HCT116 (cell line): ENCODE measurements around the gene GDPD3. TPM values are rescaled to one million over a fixed set of nuclear protein-coding genes. Genes with fewer than 3 reads are reported as not detected.

Source experiments
- ATAC-seq: fragments of 200-7000 bp; cut with Tn5 transposase; 2 replicates; pipeline ENCODE4 v1.9.1; 2020; ENCODE audit warnings: mild to moderate bottlenecking, moderate library complexity
- BruUV-seq: library from RNA; stranded (reverse); fragments of 400-500 nt; replicated peaks from 2 replicates; lab custom pipeline; 2021; lab: Mats Ljungman, UMichigan
- CTCF ChIA-PET: fragments of 300-600 bp; sonication (Branson Sonifier 250); formaldehyde crosslinking; loops from one replicate; lab custom pipeline; 2021; ENCODE audit warnings: antibody characterized with exemption; lab: Charles Lee
- POLR2A ChIA-PET: fragments of 300-600, 350-600 bp; sonication (Branson Sonifier 250); formaldehyde crosslinking; loops from one replicate; lab custom pipeline; 2021; ENCODE audit warnings: antibody characterized with exemption; lab: Charles Lee
- RAD21 ChIA-PET, 2 experiments: fragments of 300-600 bp; sonication (Branson Sonifier 250); formaldehyde crosslinking; loops; one replicate each; lab custom pipeline; 2023; ENCODE audit warnings: low total read pairs in 2 of 2; ENCODE audit not compliant: uncharacterized antibody in 2 of 2, unreplicated experiment in 2 of 2, low non-redundant PET in 1 of 2; lab: Charles Lee
- DNase-seq: peaks from one replicate; pipeline ENCODE4 v3.0.0-alpha.2; 2010; ENCODE audit warnings: low read depth, low spot score
- H2AFZ ChIP-seq: fragments of 200-600 bp; shearing (Covaris generic), sonication (generic); 2 replicates; pipeline ENCODE4 v1.6.1; 2017; ENCODE audit warnings: low read depth, mixed run types, mixed read lengths, antibody characterized with exemption, low read length; ENCODE audit not compliant: poor library complexity, severe bottlenecking
- H3K27ac ChIP-seq: 2 replicates; pipeline ENCODE4 v1.5.1; 2012; ENCODE audit warnings: low read depth, low read length
- H3K27me3 ChIP-seq: fragments of 200-600 bp; sonication (generic); 2 replicates; pipeline ENCODE4 v1.6.1; 2016; ENCODE audit warnings: mixed run types, low read length, mixed read lengths; ENCODE audit not compliant: insufficient read depth
- H3K36me3 ChIP-seq, 2 experiments: fragments of 200-500 bp in 1 of 2; fragments of 200-600 bp in 1 of 2; sonication (Bioruptor generic) in 1 of 2; sonication (generic) in 1 of 2; 2 replicates each; pipeline versions ENCODE4 v1.5.1 to v1.6.1; 2014 to 2016; ENCODE audit warnings: low read length in 2 of 2, inconsistent platforms in 1 of 2, mixed read lengths in 1 of 2, mixed run types in 1 of 2; ENCODE audit not compliant: insufficient read depth in 2 of 2, control insufficient read depth in 1 of 2
- H3K4me1 ChIP-seq, 2 experiments: fragments of 200-600 bp in 1 of 2; sonication (generic) in 1 of 2; 2 replicates each; pipeline versions ENCODE4 v1.5.1 to v1.6.1; 2012 to 2017; ENCODE audit warnings: low read length in 2 of 2, inconsistent platforms in 1 of 2, mild to moderate bottlenecking in 1 of 2, mixed read lengths in 1 of 2, mixed run types in 1 of 2, moderate library complexity in 1 of 2; ENCODE audit not compliant: insufficient read depth in 2 of 2, control insufficient read depth in 1 of 2
- H3K4me2 ChIP-seq: fragments of 200-600 bp; sonication (generic); 2 replicates; pipeline ENCODE4 v1.6.1; 2017; ENCODE audit warnings: mixed run types, low read length, mixed read lengths
- H3K4me3 ChIP-seq, 2 experiments: fragments of 200-600 bp in 1 of 2; sonication (generic) in 1 of 2; replicated peaks in 1 of 2; 2 replicates each; pipeline ENCODE4 v1.5.1; 2011 to 2016; ENCODE audit warnings: low read length in 2 of 2, control low read depth in 1 of 2, low read depth in 1 of 2, mild to moderate bottlenecking in 1 of 2, mixed read lengths in 1 of 2, mixed run types in 1 of 2
- H3K79me2 ChIP-seq: fragments of 200-600 bp; sonication (generic); 2 replicates; pipeline ENCODE4 v1.6.1; 2017; ENCODE audit warnings: mild to moderate bottlenecking, mixed run types, low read length, moderate library complexity, mixed read lengths; ENCODE audit not compliant: insufficient read depth
- H3K9ac ChIP-seq: fragments of 200-600 bp; sonication (generic); 2 replicates; pipeline ENCODE4 v1.6.1; 2016; ENCODE audit warnings: low read length, mixed read lengths
- H3K9me2 ChIP-seq: fragments of 200-600 bp; sonication (generic), shearing (Covaris generic); 2 replicates; pipeline ENCODE4 v1.6.1; 2017; ENCODE audit warnings: mixed run types, mild to moderate bottlenecking, moderate library complexity; ENCODE audit not compliant: insufficient read depth
- H3K9me3 ChIP-seq, 2 experiments: fragments of 200-500 bp in 1 of 2; fragments of 200-600 bp in 1 of 2; sonication (Bioruptor generic) in 1 of 2; sonication (generic) in 1 of 2; 2 replicates each; pipeline ENCODE4 v1.6.1; 2014 to 2017; ENCODE audit warnings: low read length in 2 of 2, mixed read lengths in 2 of 2, inconsistent platforms in 1 of 2, low read depth in 1 of 2, mild to moderate bottlenecking in 1 of 2, mixed run types in 1 of 2, moderate library complexity in 1 of 2; ENCODE audit not compliant: control insufficient read depth in 1 of 2, insufficient read depth in 1 of 2
- H4K20me1 ChIP-seq: fragments of 200-600 bp; sonication (generic), shearing (Covaris generic); 2 replicates; pipeline ENCODE4 v1.6.1; 2017; ENCODE audit warnings: mixed run types, mild to moderate bottlenecking, moderate library complexity; ENCODE audit not compliant: insufficient read depth
- EZH2 ChIP-seq: fragments of 200-600 bp; sonication (generic); IDR thresholded peaks from 2 replicates; pipeline ENCODE4 v1.6.1; 2017; ENCODE audit warnings: antibody characterized with exemption, mixed run types
- FOSL1 ChIP-seq: IDR thresholded peaks from 2 replicates; pipeline ENCODE4 v1.6.1; 2012; ENCODE audit warnings: low read depth
- JUND ChIP-seq: IDR thresholded peaks from 2 replicates; pipeline ENCODE4 v1.6.1; 2012
- SRF ChIP-seq: IDR thresholded peaks from 2 replicates; pipeline ENCODE4 v1.6.1; 2012; ENCODE audit warnings: low read depth
- ZNF274 ChIP-seq: fragments of 200-500 bp; sonication (Bioruptor generic); IDR thresholded peaks from 2 replicates; pipeline ENCODE4 v1.6.1; 2014; ENCODE audit warnings: mild to moderate bottlenecking, low read depth, low read length, inconsistent platforms
- intact Hi-C: fragments of 100-400 bp; cut with micrococcal nuclease; formaldehyde crosslinking; loops from 2 replicates; pipeline ENCODE4 v1.10.0; 2022
- total RNA-seq: library from RNA; stranded (reverse); gene quantifications from one replicate; pipeline ENCODE4 v1.2.1, GENCODE V29; 2021; ENCODE audit not compliant: unreplicated experiment
- TF ChIP-seq, protein P1 (sequence below): IDR thresholded peaks from 2 replicates; pipeline ENCODE4 v1.6.1; 2012
- TF ChIP-seq, protein P2 (sequence below): IDR thresholded peaks from 2 replicates; pipeline ENCODE4 v1.6.1; 2012; ENCODE audit warnings: low read depth

Gene GDPD3
- total RNA-seq, 1 experiment from 2014 or later = 7.0 TPM

DNA sequence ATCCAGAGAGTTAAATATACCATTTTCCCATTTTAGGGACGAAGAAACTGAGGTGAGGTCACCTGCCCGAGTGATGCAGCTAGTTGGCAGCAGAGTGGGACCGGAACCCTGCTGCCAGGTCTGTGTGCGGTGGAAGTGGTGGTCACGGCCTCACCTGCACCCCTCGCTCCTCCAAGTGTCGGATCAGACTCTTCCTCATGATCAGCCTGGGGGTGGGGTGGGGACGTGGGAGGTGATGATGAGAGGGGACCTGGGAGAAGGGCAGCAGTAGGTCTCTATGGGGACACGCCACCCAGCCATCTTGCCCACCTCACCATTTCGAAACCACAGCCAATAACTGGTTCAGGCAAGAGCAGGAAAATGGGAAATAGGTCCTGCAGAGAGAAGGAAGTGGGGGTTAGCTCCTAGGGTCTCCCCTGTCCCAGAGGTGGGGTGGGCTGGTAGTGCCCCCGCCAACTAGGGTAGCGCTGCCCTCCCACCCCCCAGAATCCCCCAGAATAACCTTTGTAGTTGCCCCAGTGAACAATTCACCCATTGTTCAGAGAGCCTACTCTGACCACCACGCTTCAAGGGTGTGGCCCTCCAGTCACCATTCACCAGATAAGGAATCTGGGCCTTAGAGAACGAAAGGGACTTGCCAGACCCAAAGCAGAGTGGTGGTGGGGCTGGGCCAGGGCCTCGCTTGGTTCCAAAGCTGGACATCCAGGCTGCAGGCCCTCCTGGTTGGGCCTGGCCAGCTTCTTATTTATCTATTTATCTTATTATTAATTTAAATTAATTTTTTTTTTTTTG lies 5.1 kb downstream of the GDPD3 start:
- no TSS peak for BruUV-seq
- Histone ChIP-seq H3K4me2 (no peak overlapping the region), H3K4me1 (peaks cover 20 to 37% of the 10 kb centered on the region in 2 experiments), H3K9me3 (no peaks in the 10 kb centered on the region), H3K27me3 (no peaks in the 10 kb centered on the region), H2AFZ (no peak overlapping the region), H3K9me2 (no peaks in the 10 kb centered on the region), H3K79me2 (no peaks in the 10 kb centered on the region), H3K36me3 (no peaks in the 10 kb centered on the region), H3K27ac (no peak overlapping the region), H3K4me3 (no peak overlapping the region), H3K9ac (no peak overlapping the region), H4K20me1 (no peaks in the 10 kb centered on the region)
- ATAC-seq = no peak
- CTCF ChIA-PET = no interaction called here
- no peak for DNase-seq
- POLR2A ChIA-PET = no interaction called here
- TF ChIP-seq JUND (no peak), EZH2 (no peak), FOSL1 (no peak), SRF (no peak), ZNF274 (no peak)
- TF ChIP-seq, protein P1, sequence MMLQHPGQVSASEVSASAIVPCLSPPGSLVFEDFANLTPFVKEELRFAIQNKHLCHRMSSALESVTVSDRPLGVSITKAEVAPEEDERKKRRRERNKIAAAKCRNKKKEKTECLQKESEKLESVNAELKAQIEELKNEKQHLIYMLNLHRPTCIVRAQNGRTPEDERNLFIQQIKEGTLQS = no peak
- TF ChIP-seq, protein P2, sequence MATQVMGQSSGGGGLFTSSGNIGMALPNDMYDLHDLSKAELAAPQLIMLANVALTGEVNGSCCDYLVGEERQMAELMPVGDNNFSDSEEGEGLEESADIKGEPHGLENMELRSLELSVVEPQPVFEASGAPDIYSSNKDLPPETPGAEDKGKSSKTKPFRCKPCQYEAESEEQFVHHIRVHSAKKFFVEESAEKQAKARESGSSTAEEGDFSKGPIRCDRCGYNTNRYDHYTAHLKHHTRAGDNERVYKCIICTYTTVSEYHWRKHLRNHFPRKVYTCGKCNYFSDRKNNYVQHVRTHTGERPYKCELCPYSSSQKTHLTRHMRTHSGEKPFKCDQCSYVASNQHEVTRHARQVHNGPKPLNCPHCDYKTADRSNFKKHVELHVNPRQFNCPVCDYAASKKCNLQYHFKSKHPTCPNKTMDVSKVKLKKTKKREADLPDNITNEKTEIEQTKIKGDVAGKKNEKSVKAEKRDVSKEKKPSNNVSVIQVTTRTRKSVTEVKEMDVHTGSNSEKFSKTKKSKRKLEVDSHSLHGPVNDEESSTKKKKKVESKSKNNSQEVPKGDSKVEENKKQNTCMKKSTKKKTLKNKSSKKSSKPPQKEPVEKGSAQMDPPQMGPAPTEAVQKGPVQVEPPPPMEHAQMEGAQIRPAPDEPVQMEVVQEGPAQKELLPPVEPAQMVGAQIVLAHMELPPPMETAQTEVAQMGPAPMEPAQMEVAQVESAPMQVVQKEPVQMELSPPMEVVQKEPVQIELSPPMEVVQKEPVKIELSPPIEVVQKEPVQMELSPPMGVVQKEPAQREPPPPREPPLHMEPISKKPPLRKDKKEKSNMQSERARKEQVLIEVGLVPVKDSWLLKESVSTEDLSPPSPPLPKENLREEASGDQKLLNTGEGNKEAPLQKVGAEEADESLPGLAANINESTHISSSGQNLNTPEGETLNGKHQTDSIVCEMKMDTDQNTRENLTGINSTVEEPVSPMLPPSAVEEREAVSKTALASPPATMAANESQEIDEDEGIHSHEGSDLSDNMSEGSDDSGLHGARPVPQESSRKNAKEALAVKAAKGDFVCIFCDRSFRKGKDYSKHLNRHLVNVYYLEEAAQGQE = no peak
- intact Hi-C loops = no loop called here
- RAD21 ChIA-PET = no interaction called here
